HG03439 (cell line): Measurements from ENCODE around the gene SCT.
"Not testable (repeated sequence)": the region's sequence is repeated elsewhere in the genome, so short reads cannot be mapped to it uniquely, and the experiment has no call there.

ENCODE experiments used
- ATAC-seq: cut with Tn5 transposase; IDR thresholded peaks from one replicate; pipeline ENCODE4 v1.9.1; 2021; ENCODE audit warnings: mild to moderate bottlenecking, moderate library complexity; ENCODE audit not compliant: unreplicated experiment

Gene SCT

GRCh38 chr11:626475-627307 is at the start of gene SCT:
SCT (minus strand) TSS chr11:627181; CDS start chr11:627143, 38 bp downstream.
- no peak for ATAC-seq

DNA sequence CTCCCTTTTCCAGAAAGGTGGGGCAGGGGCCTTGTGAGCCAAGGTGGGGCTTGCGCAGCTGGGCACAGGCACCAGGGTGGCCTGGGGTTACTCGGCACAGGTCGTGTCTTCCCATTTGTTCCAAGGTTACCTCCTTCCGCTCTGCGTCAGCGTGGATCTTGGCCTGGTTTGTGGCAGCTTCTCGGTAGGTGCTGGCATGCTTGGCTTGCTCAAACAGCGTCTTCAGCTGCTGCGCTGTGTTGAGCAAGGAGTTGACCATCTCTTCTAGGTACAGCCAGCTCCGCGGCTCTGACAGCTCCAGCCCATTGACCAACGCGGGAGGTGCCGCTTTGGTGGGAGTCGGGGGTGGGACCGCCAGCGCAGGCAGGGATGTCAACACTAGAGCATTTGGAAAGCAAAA is 47.4 kb upstream of the SCT start:
- no peak for ATAC-seq

- no peak for ATAC-seq
Measured at GRCh38 chr11:673866-674265, 46.9 kb upstream of the SCT start.

DNA sequence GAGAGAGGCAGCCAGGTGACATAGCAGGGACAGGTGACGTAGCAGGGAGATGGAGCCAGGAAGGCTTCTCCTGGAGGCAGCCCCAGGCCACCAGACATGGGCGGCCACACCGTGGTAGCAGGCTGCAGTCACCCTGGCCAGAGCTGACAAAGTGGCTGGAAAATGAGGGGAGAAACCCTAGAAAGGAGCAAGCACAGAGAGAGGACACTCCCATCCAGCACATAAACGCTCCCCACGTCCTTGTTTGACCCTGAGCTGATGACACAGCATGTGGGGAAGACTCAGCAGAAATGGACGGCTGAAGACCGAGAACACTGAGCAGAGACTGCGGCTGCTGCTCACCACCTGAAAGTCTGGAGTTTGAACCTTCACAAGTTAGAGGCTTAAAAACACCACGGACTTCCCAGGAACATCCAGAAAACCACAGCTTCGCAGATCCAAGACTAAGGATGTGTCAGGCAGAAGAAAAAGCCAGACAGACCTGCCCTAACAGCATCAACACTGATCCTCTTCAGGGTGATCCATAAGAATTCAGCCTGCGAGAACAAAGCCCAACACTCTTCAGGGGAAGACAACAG is 38.8 kb upstream of the SCT start:
- ATAC-seq = no peak

GRCh38 chr11:665062-665703 is 38.2 kb upstream of the SCT start:
- ATAC-seq = no peak

GRCh38 chr11:662689-663274 is 35.8 kb upstream of the SCT start:
- no peak for ATAC-seq

DNA sequence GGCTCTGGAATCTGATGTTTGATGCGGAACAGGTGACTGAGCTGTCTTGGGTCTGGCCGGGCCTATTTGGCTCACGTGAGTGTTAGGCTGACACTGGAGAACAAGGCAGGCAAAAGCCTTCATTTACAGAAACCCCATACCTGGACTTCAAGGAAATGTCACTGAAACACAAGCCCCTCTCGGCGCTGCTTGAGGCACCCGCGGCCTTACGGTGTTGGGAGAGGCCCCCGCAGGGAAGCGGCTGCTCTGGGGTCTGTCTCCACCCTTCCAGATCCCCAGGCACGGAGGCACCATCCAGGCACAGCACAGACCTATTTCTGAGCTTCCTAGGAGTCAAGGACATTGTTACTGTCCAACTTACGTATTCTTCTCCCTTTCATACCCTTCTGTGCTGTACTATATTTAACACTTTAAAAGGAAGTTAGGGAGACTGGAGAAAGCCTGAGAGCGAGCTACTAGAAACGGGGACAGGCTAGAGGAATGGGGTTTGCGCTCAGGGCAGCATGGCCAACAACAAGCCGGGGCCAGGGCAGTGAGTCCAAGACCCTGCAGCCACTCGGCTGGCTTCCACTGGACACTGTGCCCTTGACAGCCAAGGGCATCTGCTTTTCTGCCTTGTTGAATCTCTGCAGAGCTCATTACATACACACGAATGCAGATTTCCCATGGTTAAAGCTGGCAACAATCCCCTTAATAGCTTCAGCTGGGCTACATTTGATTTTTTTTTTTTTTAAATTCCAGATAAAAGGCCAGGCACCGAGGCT is 33.9 kb upstream of the SCT start:
- ATAC-seq = no peak

DNA sequence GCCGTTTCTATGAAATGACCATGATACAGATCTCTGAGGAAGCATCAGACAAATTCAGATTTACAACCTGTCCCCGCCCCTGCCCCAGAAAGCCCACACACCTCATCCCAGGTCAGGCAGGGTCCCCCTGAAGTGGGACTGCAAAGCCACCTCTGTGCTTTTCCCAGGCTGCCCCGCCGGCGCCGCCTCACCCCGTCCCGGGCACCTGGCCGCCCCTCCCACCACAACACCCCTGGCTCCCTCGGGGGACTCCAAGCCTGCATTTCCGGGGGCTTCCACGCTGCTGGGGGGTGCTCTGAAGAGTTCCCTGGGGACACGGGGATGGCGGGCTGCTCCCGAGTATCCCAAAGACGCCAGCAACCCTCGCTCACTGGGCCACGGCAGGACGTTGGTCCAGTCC is 33.3 kb upstream of the SCT start:
- ATAC-seq = no peak

- no peak for ATAC-seq
Measured at GRCh38 chr11:659532-660085, 32.6 kb upstream of the SCT start.

DNA sequence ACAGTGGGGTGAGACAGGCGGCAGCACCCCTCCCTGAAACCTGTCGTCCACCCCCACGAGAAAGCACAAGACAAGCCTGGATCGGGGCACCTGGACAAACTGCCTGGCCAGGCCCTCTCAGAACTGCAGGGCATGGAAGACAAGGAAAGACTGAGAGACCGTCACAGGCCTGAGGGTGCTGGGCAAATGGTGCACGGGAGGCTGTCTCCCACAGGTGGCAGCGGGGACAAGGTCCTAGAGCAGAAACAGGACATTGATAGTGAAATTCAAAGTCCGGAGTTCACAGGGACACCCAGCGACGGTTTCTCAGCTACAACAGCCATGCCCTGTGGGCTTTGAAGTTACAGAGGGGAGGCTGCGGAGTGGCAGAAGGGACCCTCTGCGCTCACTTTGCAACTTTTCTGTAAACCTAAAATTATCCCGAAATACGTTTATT is 30.7 kb upstream of the SCT start:
- no peak for ATAC-seq

DNA sequence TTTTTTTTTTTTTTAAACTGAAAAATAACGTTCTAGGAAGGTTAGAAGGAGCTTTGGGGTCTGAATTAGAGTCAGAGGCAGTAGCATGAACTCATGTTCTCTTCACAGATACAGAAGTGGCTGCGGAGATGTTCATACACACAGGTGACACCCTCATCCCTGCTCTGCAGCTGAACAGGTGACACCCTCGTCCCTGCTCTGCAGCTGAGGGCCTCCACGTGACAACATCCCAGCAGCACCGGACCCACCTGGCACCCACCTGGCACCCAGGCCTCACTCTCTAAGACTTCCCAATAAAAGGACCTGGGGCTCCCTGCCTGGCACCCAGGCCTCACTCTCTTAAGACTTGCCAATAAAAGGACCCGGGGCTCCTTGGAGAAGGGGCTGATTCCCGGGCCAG is 29.9 kb upstream of the SCT start:
- no peak for ATAC-seq

- no peak for ATAC-seq
Measured at GRCh38 chr11:656426-656825, 29.4 kb upstream of the SCT start.

DNA sequence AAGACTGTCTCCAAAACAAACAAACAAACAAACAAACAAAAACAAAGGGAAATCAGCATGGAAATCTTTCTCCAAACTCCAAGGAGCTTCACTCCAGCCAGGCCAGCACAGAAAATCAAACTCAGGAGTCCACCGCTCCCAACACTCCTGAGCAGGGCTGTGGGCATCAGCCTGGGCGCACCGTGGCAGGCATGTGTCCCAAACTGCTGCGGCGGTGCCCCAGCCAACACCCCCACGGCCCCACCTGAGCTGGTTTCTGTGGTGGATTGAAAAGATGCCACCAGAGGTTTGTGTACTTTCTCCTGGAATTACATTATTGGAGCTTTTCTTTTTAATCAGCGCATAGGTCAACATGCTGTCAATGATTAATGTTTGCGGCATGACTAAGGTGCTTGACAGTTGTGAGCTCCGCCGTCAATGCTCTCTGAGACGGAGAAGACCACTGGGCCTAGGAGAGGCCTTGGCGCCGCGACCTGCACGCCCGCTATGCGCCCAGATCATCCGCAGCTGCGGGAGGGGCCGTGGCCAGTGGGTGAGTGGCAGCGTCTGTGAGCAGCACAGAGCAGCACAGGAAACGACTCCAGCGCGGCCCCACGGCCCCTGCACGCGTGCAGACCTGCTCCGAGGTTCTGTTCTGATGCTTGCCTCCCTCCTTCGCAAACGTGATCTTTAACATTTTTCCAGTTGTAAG is 28.2 kb upstream of the SCT start:
- ATAC-seq = no peak

GRCh38 chr11:654444-654843 is 27.5 kb upstream of the SCT start:
- not testable (repeated sequence) for ATAC-seq

DNA sequence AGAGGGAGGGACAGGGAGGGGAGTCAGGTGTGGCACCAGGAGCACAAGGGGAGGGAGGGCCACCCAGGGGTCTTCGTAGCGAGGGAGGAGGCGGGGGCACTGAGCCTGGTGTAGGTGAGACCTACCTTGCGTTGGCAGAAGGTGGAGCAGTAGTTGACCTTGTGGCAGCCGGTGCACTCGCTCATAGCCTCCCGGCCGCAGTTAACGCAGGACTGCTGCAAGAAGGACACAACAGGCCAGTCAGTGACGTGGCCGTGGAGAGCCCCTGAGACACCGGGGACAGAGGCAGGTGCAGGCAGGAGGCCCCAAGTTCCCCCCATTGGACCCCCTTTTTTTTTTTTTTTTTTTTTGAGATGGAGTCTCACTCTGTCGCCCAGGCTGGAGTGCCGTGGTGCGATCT is 26.9 kb upstream of the SCT start:
- no peak for ATAC-seq

- ATAC-seq = not testable (repeated sequence)
Measured at GRCh38 chr11:653136-653535, 26.2 kb upstream of the SCT start.

- no peak for ATAC-seq
Measured at GRCh38 chr11:650482-650881, 23.5 kb upstream of the SCT start.

DNA sequence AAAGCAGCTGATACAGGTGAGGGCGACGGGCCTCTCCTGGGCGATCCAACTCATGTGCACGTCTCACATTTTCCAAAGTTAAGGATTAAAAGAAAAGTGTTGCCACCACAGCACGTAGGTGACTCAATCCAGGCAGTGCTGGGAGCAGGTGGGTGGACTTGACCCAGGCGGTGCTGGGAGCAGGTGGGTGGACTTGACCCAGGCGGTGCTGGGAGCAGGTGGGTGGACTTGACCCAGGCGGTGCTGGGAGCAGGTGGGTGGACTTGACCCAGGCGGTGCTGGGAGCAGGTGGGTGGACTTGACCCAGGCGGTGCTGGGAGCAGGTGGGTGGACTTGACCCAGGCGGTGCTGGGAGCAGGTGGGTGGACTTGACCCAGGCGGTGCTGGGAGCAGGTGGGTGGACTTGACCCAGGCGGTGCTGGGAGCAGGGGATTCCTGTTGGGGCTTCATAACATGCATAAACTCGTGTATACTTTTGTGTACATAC is 20.7 kb upstream of the SCT start:
- not testable (repeated sequence) for ATAC-seq

DNA sequence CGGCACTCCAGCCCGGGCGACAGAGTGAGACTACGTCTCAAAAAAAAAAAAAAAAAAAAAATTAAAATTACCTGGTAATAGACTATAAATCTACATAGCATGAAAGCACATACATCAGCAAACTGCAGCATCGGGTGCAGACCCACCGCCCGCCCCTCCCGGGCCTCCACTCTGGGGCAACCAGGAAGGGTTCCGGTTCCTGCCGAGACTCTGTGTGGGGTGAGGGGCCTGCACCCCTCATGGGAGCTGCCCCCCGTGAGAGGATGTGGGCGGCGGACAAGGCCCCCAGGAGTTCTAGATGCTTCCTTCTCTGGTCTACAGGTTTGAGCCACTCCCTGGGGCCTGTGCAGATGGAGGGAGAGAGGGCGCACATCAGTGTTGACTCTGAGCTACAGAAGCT is 19.2 kb upstream of the SCT start:
- no peak for ATAC-seq

- ATAC-seq = no peak
Measured at GRCh38 chr11:645536-645935, 18.6 kb upstream of the SCT start.
